ENCODE results near the gene ZNF613.

The ZNF613 gene

GRCh38 chr19:51994048-51994644 lies 66.9 kb downstream of the ZNF613 start:
- Histone ChIP-seq H3K4me1 (ENCODE audit: control insufficient read depth, insufficient read depth, low read length, poor library complexity, severe bottlenecking) (no peaks in the 10 kb centered on the region), H3K9me3 (ENCODE audit: control insufficient read depth, low read length) (peaks cover 70% of the 10 kb centered on the region), H3K4me3 (ENCODE audit: insufficient read depth, low read depth, low read length, poor library complexity, severe bottlenecking) (no peak overlapping the region), H3K27me3 (replicated peaks; ENCODE audit: control insufficient read depth, insufficient read depth, low read length, poor library complexity, severe bottlenecking) (no peaks in the 10 kb centered on the region), H3K27ac (ENCODE audit: insufficient read depth, low read length, poor library complexity, severe bottlenecking) (no peak overlapping the region), H3K36me3 (ENCODE audit: control insufficient read depth, insufficient read depth, low read length) (peaks cover 55% of the 10 kb centered on the region)
- DNase-seq, result no peak

Data from effector memory CD4-positive, alpha-beta T cell (primary cell).